NT2/D1 (cell line): ENCODE measurements around the gene MICB.

Source experiments
- SUZ12 ChIP-seq: IDR thresholded peaks from 2 replicates; pipeline ENCODE4 v1.6.1; 2011; ENCODE audit not compliant: insufficient read length, insufficient read depth; ENCODE audit errors: extremely low read depth
- YY1 ChIP-seq: IDR thresholded peaks from 2 replicates; pipeline ENCODE4 v1.6.1; 2011; ENCODE audit not compliant: insufficient read length, insufficient read depth

DNA sequence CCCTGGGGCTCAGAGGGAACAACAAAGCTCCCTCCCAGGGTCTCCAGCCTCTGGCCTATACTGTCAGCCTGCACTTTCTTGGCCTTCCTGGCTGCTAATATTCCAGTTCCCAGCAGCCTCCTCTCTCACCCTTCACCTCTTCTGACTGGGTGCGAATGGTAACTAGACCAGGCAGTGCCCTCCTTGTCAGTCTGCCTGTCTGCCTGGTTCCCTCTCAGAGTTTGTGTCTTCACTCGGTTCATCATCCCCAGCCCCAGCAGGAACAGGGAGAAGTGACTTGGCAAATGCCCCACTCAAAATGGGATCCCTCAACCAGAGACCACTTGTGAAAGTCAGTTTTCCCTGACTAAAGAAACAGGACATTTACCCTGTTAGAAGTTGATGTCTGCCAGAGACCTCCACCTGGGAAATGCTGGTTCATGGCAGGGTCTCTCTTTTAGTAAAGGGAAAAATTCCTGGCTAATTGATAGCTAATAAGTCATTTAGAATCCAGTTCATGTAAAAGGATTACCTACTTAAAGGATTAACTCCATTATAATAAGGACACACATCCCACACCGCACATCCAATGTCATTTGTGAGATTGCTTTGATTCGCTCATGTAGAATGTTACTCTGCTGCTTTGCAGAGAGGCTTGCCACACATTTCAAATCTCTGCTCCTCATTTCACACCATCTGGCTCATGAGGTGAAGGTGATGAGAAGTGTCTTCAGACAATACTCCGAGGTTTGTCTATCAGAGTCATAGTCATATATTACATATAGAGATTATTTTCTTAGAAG, 18.6 kb upstream of the MICB start:
- TF ChIP-seq YY1 (no peak), SUZ12 (no peak)
